Rectal smooth muscle tissue (tissue), 1 donor: ENCODE results near the gene ASIC2.
"Not testable (repeated sequence)": the region's sequence is repeated elsewhere in the genome, so short reads cannot be mapped to it uniquely, and the experiment has no call there.

Experiments
- H3K27ac ChIP-seq: one replicate; pipeline ENCODE4 v1.7.0; 2013; ENCODE audit warnings: low read depth, low read length, inconsistent platforms
- H3K27me3 ChIP-seq: one replicate; pipeline ENCODE4 v1.7.0; 2013; ENCODE audit warnings: low read length; ENCODE audit not compliant: control insufficient read depth, insufficient read depth
- H3K36me3 ChIP-seq: one replicate; pipeline ENCODE4 v1.7.0; 2013; ENCODE audit warnings: low read length; ENCODE audit not compliant: control insufficient read depth, insufficient read depth
- H3K4me1 ChIP-seq: one replicate; pipeline ENCODE4 v1.7.0; 2013; ENCODE audit warnings: low read length; ENCODE audit not compliant: control insufficient read depth, insufficient read depth
- H3K4me3 ChIP-seq: one replicate; pipeline ENCODE4 v1.7.0; 2013; ENCODE audit warnings: low read length
- H3K9ac ChIP-seq: one replicate; pipeline ENCODE4 v1.7.0; 2013; ENCODE audit warnings: low read length

ASIC2 gene

DNA sequence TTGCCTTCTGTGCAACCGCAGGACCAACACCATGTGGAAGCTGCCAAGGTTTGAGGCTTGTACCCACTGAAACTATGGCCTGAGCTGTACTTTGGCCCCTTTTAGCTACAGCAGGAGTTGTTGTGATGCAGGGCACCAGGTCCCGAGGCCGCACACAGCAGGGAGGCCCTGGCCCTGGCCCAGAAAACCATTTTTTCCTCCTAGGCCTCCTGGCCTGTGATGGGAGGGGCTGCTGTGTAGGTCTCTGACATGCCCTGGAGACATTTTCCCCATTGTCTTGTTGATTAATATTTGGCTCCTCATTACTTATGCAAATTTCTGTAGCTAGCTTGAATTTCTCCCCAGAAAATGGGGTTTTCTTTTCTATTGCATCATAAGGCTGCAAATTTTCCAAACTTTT lies 311.5 kb downstream of the ASIC2 start:
- not testable (repeated sequence) for H3K36me3 ChIP-seq, H3K9ac ChIP-seq, H3K27ac ChIP-seq, H3K4me3 ChIP-seq, H3K4me1 ChIP-seq, H3K27me3 ChIP-seq

DNA sequence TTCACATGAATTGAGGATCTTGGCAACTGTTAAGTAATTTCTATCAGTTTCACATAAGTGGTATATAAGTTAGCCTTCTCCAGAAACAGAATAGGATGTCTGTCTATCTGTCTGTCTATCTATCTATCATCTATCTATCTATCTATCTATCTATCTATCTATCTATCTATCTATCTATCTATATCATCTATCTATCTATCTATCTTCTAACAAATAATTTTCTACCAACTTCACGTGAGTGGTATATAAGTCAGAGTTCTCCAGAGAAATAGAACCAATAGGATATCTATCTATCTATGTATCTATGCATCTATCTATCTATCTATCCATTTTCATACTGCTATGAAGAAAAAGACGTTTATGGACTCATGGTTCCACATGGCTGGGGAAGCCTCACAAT lies 312.9 kb downstream of the ASIC2 start:
- H3K4me1 ChIP-seq = no peaks in the 10 kb centered on the region
- H3K4me3 ChIP-seq = no peak overlapping the region
- no peak overlapping the region for H3K27ac ChIP-seq
- no peaks in the 10 kb centered on the region for H3K36me3 ChIP-seq
- H3K9ac ChIP-seq = no peak overlapping the region
- no peaks in the 10 kb centered on the region for H3K27me3 ChIP-seq

DNA sequence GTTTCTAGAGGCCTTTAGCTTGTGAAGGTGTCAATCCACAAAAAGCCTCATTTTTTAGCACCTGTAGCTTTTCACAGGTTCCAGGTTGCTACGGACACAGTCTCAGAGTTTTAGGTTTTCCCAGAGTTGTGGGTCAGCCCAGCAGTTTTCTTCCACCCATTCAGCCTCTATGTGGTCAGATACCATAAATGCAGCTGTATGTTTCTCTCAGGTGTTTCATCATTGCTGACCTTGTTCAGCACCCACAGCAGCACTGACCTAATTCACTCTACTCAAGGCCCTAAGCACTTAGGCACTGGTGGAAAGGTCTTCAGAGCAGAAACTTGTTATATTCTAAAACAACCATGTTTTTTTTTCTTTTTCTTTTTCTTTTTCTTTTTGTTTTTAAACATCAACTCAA lies 316.5 kb downstream of the ASIC2 start:
- Histone ChIP-seq H3K4me1 (no peaks in the 10 kb centered on the region), H3K27ac (no peak overlapping the region), H3K9ac (no peak overlapping the region), H3K27me3 (no peaks in the 10 kb centered on the region), H3K4me3 (no peak overlapping the region), H3K36me3 (no peaks in the 10 kb centered on the region)

DNA sequence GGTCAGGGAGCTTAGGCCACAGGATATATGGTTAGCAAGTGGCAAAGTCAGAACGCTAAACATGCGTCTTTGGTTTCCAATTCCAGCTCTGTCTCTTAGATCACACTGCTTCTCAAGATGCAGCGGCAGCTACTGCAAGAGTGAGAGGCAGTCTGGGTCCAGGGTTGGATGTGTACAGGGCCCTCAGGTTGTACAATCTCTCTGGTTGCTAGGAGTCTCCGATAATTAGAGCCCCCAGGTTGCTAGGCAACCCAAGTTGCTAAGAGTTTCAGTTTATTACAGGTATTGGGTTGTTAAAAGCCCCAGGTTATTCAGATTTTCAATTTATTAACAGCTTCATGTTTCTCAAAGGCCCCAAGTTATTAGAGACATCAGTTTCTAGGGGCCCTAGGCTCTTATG lies 317.0 kb downstream of the ASIC2 start:
- Histone ChIP-seq H3K4me3 (no peak overlapping the region), H3K27ac (no peak overlapping the region), H3K9ac (no peak overlapping the region), H3K36me3 (no peaks in the 10 kb centered on the region), H3K27me3 (no peaks in the 10 kb centered on the region), H3K4me1 (no peaks in the 10 kb centered on the region)

DNA sequence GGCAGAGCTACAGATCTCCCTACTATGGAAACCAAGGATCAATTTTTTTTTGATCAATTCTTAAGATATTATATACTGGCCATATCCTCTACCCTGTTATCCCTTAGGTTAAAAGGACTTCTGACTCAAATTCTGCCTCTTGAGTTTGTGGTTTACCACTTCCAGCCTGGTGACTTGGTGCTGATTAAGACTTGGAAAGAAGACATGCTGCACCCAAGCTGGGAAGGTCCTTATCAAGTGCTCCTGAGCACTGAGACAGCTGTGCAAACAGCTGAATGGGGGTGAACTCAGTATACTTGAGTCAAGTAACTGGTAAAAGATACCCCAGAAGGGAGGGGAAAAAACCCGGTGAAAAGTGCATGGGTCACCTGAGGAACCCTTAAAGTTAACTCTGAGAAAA lies 321.9 kb downstream of the ASIC2 start:
- Histone ChIP-seq H3K4me3 (no peak overlapping the region), H3K36me3 (no peaks in the 10 kb centered on the region), H3K27ac (no peak overlapping the region), H3K4me1 (no peaks in the 10 kb centered on the region), H3K27me3 (no peaks in the 10 kb centered on the region), H3K9ac (no peak overlapping the region)

DNA sequence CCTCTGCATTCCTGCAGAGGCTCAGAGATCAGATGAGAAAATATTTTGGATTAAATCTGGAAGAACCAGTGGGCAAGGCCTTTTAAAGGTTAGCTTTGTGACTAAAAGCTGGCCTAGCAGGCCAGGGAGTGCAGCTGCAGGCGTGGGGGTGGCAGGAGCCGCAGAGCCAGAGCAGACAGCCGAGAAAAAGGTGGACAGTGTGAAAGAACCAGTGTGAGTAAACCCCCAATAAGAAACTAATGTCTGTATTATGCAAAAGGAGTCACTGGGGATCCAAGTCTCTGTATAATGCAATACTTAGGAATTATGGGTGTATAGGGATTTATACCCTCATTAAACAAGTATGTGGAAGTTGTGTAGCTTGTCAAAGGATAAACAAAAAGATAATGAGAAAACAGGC lies 322.8 kb downstream of the ASIC2 start:
- H3K4me3 ChIP-seq = no peak overlapping the region
- H3K27ac ChIP-seq = no peak overlapping the region
- no peaks in the 10 kb centered on the region for H3K27me3 ChIP-seq
- no peaks in the 10 kb centered on the region for H3K4me1 ChIP-seq
- H3K36me3 ChIP-seq = no peaks in the 10 kb centered on the region
- H3K9ac ChIP-seq = no peak overlapping the region

DNA sequence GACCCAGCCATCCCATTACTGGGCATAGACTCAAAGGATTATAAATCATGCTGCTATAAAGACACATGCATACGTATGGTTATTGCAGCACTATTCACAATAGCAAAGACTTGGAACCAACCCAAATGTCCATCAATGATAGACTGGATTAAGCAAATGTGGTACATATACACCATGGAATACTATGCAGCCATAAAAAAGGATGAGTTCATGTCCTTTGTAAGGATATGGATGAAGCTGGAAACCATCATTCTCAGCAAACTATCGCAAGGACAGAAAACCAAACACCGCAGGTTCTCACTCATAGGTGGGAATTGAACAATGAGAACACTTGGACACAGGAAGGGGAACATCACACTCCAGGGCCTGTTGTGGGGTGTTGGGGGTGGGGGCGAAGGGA lies 323.9 kb downstream of the ASIC2 start:
- not testable (repeated sequence) for H3K36me3 ChIP-seq, H3K27ac ChIP-seq, H3K4me3 ChIP-seq, H3K9ac ChIP-seq, H3K4me1 ChIP-seq, H3K27me3 ChIP-seq

DNA sequence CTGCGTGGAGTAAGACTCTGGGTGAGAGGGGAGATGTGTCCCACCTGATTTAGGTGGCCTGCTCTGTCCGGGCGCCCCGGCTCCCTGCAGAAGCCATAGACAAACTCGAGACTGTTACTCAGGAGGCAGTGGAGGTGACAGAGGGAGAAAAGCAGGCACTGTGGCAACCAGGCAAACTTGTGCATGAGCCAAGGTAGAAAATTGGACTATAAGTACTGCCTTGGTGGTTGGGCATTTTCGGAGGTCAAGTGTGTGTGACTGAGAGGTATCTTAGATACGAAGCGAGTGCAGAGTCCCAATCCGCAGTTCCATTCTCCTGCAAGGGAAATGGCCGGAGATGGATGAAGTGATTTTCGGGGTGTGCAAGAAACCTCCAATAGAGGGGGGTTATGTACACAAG lies 328.6 kb downstream of the ASIC2 start:
- H3K27ac ChIP-seq = no peak overlapping the region
- no peaks in the 10 kb centered on the region for H3K36me3 ChIP-seq
- no peaks in the 10 kb centered on the region for H3K27me3 ChIP-seq
- no peak overlapping the region for H3K9ac ChIP-seq
- no peak overlapping the region for H3K4me3 ChIP-seq
- H3K4me1 ChIP-seq = no peaks in the 10 kb centered on the region
